Heart right ventricle (tissue), 16 donors: Measurements from ENCODE around the gene CHMP2B. TPM values are rescaled to one million over a fixed set of nuclear protein-coding genes. Genes with fewer than 3 reads are reported as not detected.

Experiments used
- ATAC-seq, 8 donors: fragments of 200-7000 bp; cut with Tn5 transposase; one replicate each; pipeline ENCODE4 v1.9.1; 2020; ENCODE audit warnings: mild to moderate bottlenecking in 8 of 8, moderate library complexity in 8 of 8, moderate number of reproducible peaks in 1 of 8
- DNase-seq, 2 donors: peaks; one replicate each; pipeline ENCODE4 v3.0.0-alpha.2; 2020
- H3K27ac ChIP-seq, 10 donors: fragments of 200-600 bp; sonication (generic) in 2 of 10; one replicate each; pipeline versions ENCODE4 v1.5.0 to v1.8.0; 2020 to 2022; ENCODE audit warnings: mild to moderate bottlenecking in 3 of 10
- H3K27me3 ChIP-seq, 7 donors: fragments of 200-600 bp; one replicate each; pipeline ENCODE4 v1.8.0; 2021 to 2022; ENCODE audit warnings: mild to moderate bottlenecking in 2 of 7
- H3K36me3 ChIP-seq, 9 donors: fragments of 200-600 bp; sonication (generic) in 1 of 9; one replicate each; pipeline versions ENCODE4 v1.5.0 to v1.8.0; 2020 to 2022; ENCODE audit warnings: mild to moderate bottlenecking in 2 of 9
- H3K4me1 ChIP-seq, 9 donors: fragments of 200-600 bp; sonication (generic) in 1 of 9; one replicate each; pipeline versions ENCODE4 v1.5.0 to v1.8.0; 2020 to 2022; ENCODE audit warnings: mild to moderate bottlenecking in 4 of 9
- H3K4me3 ChIP-seq, 10 donors: fragments of 200-600 bp; sonication (generic) in 2 of 10; one replicate each; pipeline versions ENCODE4 v1.5.0 to v1.8.0; 2020 to 2022; ENCODE audit warnings: mild to moderate bottlenecking in 7 of 10, moderate library complexity in 2 of 10
- H3K9me3 ChIP-seq, 11 donors: fragments of 200-600 bp in 10 of 11; sonication (generic) in 2 of 11; one replicate each; pipeline versions ENCODE4 v1.5.0 to v1.8.0; 2013 to 2022; ENCODE audit warnings: mild to moderate bottlenecking in 2 of 11, control low read depth in 1 of 11, moderate library complexity in 1 of 11
- WGBS, 2 donors: extraction: QIAGEN DNeasy Blood & Tissue Kit; methylation state at CpG; one replicate each; pipeline ENCODE4 v1.1.7; 2013; ENCODE audit warnings: inconsistent platforms in 1 of 2; 5-methylcytosine and 5-hydroxymethylcytosine counted together
- intact Hi-C, 10 donors: fragments of 100-400 bp; cut with DNase I; formaldehyde crosslinking; loops; one replicate each; pipeline versions ENCODE4 v1.11.1 to v1.14.2; 2022
- polyA plus RNA-seq, 2 donors: library from polyadenylated mRNA; stranded (reverse); fragments of 200-250 nt; gene quantifications; one replicate each; pipeline ENCODE4 v1.2.3, GENCODE V29; 2013
- total RNA-seq, 10 donors: library from RNA; stranded (reverse); fragmentation: NEBNext Ultra II Directional in 3 of 10; extraction: Animal tissue kit (Norgen Biotek cat#: 25700) in 3 of 10; gene quantifications; one replicate each; pipeline versions ENCODE4 v1.2.1 to v1.2.4, GENCODE V29; 2021 to 2023
- TF ChIP-seq, protein P1 (sequence below), 9 donors: fragments of 200-600 bp; sonication (generic) in 2 of 9; IDR thresholded peaks; one replicate each; pipeline versions ENCODE4 v1.5.0 to v1.8.0; 2021 to 2022; ENCODE audit warnings: antibody characterized with exemption in 9 of 9, mild to moderate bottlenecking in 5 of 9, moderate library complexity in 1 of 9
- donor health status: Arrhythmogenic right ventricular cardiomyopathy.
- donor health status: ischemic (EF 13 %, LVEDD 7.1; RV severe dilation, severe dysfunction).
- donor health status: healthy with polysubstance abuse.
- donor health status: DM: no; HTN: yes; CAD: no.
- donor health status: DM: no; HTN: no; CAD: no.
- donor health status: ischemic (EF 25% LVEDD 6.9; RV normal size, moderate dysfunction).
- donor health status: ischemic (EF 25% LVEDD 5.7; RV mildly dilated, moderate dysfunction).
- donor health status: healthy.
- donor health status: DM: yes; HTN: yes; CAD: no.
- donor health status: Ischemic cardiomyopathy.
- donor health status: ischemic (EF 35%, LVEDD 5.7; RV mildly dilated, moderate dysfunction).
- donor health status: nonischemic (EF 11% LVEDD 7.7; RV severe dilation, severe dysfunction).
- donor health status: DM: yes; HTN: yes; CAD: no.
- donor health status: PGD.
- donor health status: ischemic (EF 29% LVEDD 5.4; RV normal size, mild dysfunction).
- donor health status: nonischemic (EF 23%, LVEDD 6.1; RV moderate dilation, normal function).

Gene CHMP2B
- total and polyA plus RNA-seq, 12 donors, result 10.8 to 43.7 (median 35.2) TPM

DNA sequence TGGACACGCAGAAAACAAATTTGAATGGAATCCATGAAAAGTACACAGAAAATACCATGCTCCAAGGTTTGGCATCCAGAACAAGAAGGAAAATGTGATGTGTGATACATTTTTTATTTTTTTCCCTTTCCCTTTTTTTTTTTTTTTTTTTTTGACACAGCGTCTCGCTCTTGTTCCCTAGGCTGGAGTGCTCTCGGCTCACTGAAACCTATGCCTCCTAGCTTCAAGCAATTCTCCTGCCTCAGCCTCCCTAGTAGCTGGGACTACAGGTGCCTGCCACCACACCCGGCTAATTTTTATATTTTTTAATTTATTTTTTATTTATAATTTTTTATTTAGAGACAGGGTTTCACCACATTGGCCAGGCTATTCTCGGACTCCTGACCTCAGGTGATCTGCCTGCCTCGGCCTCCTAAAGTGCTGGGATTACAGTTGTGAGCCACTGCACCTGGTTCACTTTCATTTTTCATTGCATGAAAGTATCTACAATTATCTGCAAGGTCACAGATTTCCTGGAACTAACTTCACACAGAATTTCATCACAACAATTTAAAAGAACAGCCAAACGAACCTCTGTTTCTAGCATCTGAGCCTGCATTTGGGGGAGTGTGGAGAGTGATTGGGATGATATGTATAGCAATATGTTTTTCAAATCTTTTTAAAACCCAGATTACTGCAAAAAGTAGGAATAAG is 41.0 kb downstream of the CHMP2B start:
- TF ChIP-seq, protein P1, sequence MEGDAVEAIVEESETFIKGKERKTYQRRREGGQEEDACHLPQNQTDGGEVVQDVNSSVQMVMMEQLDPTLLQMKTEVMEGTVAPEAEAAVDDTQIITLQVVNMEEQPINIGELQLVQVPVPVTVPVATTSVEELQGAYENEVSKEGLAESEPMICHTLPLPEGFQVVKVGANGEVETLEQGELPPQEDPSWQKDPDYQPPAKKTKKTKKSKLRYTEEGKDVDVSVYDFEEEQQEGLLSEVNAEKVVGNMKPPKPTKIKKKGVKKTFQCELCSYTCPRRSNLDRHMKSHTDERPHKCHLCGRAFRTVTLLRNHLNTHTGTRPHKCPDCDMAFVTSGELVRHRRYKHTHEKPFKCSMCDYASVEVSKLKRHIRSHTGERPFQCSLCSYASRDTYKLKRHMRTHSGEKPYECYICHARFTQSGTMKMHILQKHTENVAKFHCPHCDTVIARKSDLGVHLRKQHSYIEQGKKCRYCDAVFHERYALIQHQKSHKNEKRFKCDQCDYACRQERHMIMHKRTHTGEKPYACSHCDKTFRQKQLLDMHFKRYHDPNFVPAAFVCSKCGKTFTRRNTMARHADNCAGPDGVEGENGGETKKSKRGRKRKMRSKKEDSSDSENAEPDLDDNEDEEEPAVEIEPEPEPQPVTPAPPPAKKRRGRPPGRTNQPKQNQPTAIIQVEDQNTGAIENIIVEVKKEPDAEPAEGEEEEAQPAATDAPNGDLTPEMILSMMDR (IDR thresholded peaks at IDR 0.05), result no peak
- no peak overlapping the region for H3K27ac ChIP-seq
- no peaks in the 10 kb centered on the region for H3K27me3 ChIP-seq
- DNase-seq, result no peak
- no peak for ATAC-seq
- WGBS, 2 donors, result 82 to 85% methylated on average over 8 of the region's 8 CpGs
- H3K4me3 ChIP-seq, result no peak overlapping the region
- no peaks in the 10 kb centered on the region for H3K9me3 ChIP-seq
- intact Hi-C loops, result no loop called here
- H3K4me1 ChIP-seq, result peaks cover 0 to 11% (median 6%) of the 10 kb centered on the region in 9 donors
- H3K36me3 ChIP-seq, result no peaks in the 10 kb centered on the region

DNA sequence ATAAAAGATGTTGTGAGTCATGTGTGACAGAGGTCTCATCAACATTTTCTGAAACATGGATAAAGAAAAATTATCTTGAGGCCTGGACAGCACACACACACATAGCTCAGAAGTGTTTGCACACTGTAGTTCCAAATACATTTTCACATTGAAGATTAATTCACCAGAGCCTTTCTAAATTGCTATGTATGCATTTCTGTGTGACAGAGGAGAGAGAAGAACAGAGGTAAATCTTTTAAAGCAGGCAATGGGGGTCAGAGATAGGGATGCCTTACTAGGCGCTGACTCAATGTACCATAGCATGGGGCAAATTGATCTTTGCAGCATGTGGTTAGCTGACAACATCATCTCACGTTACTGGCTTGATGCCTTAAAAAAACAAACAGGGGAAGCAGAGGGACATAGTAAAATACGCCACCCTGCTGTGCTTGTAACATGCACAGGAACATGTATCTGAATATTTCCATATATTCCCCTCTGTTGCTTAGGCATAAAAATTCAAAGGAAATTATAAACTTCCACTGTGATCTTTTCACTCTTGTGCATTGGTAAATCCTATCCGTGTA is 41.6 kb downstream of the CHMP2B start:
- TF ChIP-seq, protein P1 (IDR thresholded peaks at IDR 0.05), result no peak
- H3K36me3 ChIP-seq, result no peaks in the 10 kb centered on the region
- no peak overlapping the region for H3K27ac ChIP-seq
- DNase-seq (no peak), ATAC-seq (no peak)
- intact Hi-C loops, result no loop called here
- H3K4me3 ChIP-seq, result no peak overlapping the region
- H3K27me3 ChIP-seq, result no peaks in the 10 kb centered on the region
- 80 to 81% methylated on average over 4 of the region's 4 CpGs for WGBS, 2 donors
- H3K9me3 ChIP-seq, result no peaks in the 10 kb centered on the region
- peaks cover 0 to 11% (median 6%) of the 10 kb centered on the region in 9 donors for H3K4me1 ChIP-seq

DNA sequence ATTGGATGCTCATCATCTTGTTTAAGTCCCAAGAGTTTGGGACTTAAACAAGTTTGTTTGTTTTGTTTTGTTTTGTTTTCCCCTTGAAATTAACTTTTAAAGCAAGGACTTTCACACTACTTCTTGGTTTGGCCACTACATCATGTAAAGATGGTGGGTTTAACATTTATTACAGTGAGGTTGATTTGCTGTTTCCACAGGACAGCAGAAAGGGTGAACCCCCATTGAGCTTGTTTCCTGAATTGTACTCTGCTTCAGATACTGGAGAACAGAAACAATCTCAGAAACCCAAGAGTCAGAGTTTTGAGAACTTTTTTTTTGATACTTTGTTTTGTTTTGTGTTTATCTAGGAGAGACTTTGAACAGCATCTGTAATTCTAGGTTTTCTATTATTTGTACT is 42.6 kb downstream of the CHMP2B start:
- Histone ChIP-seq H3K9me3 (no peaks in the 10 kb centered on the region), H3K4me3 (no peak overlapping the region), H3K27ac (no peak overlapping the region), H3K36me3 (no peaks in the 10 kb centered on the region), H3K4me1 (peaks cover 0 to 11% (median 6%) of the 10 kb centered on the region in 9 donors), H3K27me3 (no peaks in the 10 kb centered on the region)
- TF ChIP-seq, protein P1 (IDR thresholded peaks at IDR 0.05), result no peak
- ATAC-seq, result no peak
- intact Hi-C loops, result no loop called here
- DNase-seq, result no peak

DNA sequence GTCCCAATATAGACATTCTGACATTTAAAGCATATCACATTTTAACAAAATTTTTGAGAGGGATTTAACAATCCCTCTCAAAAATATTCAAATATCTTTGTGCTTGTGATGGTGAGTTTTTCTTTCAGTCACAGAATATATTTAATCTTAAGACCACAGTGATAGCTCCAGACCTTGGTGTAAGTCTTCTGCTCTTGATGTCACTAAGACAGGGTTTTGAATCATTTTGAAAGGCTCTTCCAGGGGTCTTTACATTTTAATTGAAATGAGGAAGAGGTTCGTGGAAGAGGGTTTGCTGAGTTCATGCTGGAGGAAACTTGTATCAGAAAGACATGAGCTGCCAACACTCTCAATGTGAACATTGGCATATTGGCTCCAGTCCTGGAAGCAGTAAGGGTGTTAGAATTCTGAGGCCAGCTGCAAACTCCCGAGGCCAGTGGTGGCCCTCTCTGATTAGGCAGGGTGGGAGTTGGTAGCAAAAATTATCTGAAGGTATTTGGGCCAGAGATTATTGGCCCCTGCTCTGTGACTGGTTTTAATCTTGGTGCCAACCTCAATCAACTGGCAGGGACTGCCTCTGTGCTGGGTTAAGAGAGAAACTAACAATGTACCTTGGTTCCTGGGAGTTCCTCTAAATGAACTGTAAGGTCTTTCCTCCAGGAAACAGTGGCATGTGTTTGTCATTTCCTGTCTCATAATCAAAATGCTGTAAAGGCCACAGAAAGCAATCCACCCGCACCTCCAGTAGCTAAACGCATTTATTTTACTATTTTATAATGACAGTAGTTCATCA is 44.0 kb downstream of the CHMP2B start:
- 34 to 38% methylated on average over 4 of the region's 4 CpGs for WGBS, 2 donors
- ATAC-seq, result peak in 4 of 8 donors; percentile 22 to 64 (median 30)
- TF ChIP-seq, protein P1 (IDR thresholded peaks at IDR 0.05), result no peak
- no peaks in the 10 kb centered on the region for H3K9me3 ChIP-seq
- peaks cover 0 to 11% (median 6%) of the 10 kb centered on the region in 9 donors for H3K4me1 ChIP-seq
- intact Hi-C loops, result no loop called here
- H3K36me3 ChIP-seq, result no peaks in the 10 kb centered on the region
- no peak overlapping the region for H3K27ac ChIP-seq
- H3K4me3 ChIP-seq, result no peak overlapping the region
- no peak for DNase-seq
- H3K27me3 ChIP-seq, result no peaks in the 10 kb centered on the region
